Loucy (cell line): ENCODE measurements around the gene SEL1L.

ENCODE experiments used
- H2AFZ ChIP-seq: fragments of 200-600 bp; sonication (generic); 2 replicates; pipeline ENCODE4 v1.6.0; 2016; ENCODE audit warnings: antibody characterized with exemption, mild to moderate bottlenecking, low read length, moderate library complexity
- H3F3A ChIP-seq: fragments of 200-600 bp; 2 replicates; pipeline ENCODE4 v1.6.0; 2016; ENCODE audit warnings: antibody characterized with exemption, low read depth, mild to moderate bottlenecking
- H3K27me3 ChIP-seq: fragments of 200-600 bp; sonication (generic); 2 replicates; pipeline ENCODE4 v1.6.1; 2014; ENCODE audit warnings: low read length, mild to moderate bottlenecking; ENCODE audit not compliant: insufficient read depth, poor library complexity, severe bottlenecking
- H3K36me3 ChIP-seq: fragments of 200-600 bp; sonication (generic); 2 replicates; pipeline ENCODE4 v1.6.1; 2016; ENCODE audit warnings: low read length; ENCODE audit not compliant: insufficient read depth
- H3K4me1 ChIP-seq: fragments of 200-600 bp; sonication (generic); 2 replicates; pipeline ENCODE4 v1.5.1; 2014; ENCODE audit warnings: low read length, mild to moderate bottlenecking; ENCODE audit not compliant: insufficient read depth, poor library complexity, severe bottlenecking
- H3K4me2 ChIP-seq: fragments of 200-600 bp; sonication (generic); 2 replicates; pipeline ENCODE4 v1.6.0; 2014; ENCODE audit warnings: antibody characterized with exemption, low read length, low read depth, mild to moderate bottlenecking; ENCODE audit not compliant: poor library complexity, severe bottlenecking
- H3K4me3 ChIP-seq: fragments of 200-600 bp; sonication (generic); 2 replicates; pipeline ENCODE4 v1.5.1; 2014; ENCODE audit warnings: low read length, mild to moderate bottlenecking, mixed read lengths; ENCODE audit not compliant: poor library complexity, severe bottlenecking
- H3K79me2 ChIP-seq: fragments of 200-600 bp; sonication (generic); 2 replicates; pipeline ENCODE4 v1.6.1; 2014; ENCODE audit warnings: low read length; ENCODE audit not compliant: insufficient read depth
- H3K9ac ChIP-seq: fragments of 200-600 bp; sonication (generic); 2 replicates; pipeline ENCODE4 v1.6.0; 2014; ENCODE audit warnings: mild to moderate bottlenecking, low read depth, low read length, moderate library complexity; ENCODE audit not compliant: poor library complexity, severe bottlenecking
- H3K9me2 ChIP-seq: fragments of 200-600 bp; sonication (generic); replicated peaks from 2 replicates; pipeline ENCODE4 v1.6.1; 2016; ENCODE audit warnings: low read depth, low read length, mixed read lengths
- H3K9me3 ChIP-seq: fragments of 200-600 bp; sonication (generic); 2 replicates; pipeline ENCODE4 v1.6.1; 2014; ENCODE audit warnings: mild to moderate bottlenecking, antibody characterized with exemption, low read length, low read depth; ENCODE audit not compliant: insufficient read depth
- H4K20me1 ChIP-seq: fragments of 200-600 bp; sonication (generic); 2 replicates; pipeline ENCODE4 v1.6.0; 2014; ENCODE audit warnings: antibody characterized with exemption, low read length, mild to moderate bottlenecking; ENCODE audit not compliant: insufficient read depth, poor library complexity, severe bottlenecking
- EZH2phosphoT487 ChIP-seq: fragments of 200-600 bp; IDR thresholded peaks from 2 replicates; pipeline ENCODE4 v1.6.1; 2018; ENCODE audit warnings: antibody characterized with exemption, mild to moderate bottlenecking, moderate library complexity, borderline replicate concordance
- TF ChIP-seq, protein P1 (sequence below): fragments of 200-600 bp; sonication (generic); conservative IDR thresholded peaks from 2 replicates; pipeline ENCODE4 v1.5.1; 2014; ENCODE audit warnings: mild to moderate bottlenecking, antibody characterized with exemption, low read length

Gene SEL1L

DNA sequence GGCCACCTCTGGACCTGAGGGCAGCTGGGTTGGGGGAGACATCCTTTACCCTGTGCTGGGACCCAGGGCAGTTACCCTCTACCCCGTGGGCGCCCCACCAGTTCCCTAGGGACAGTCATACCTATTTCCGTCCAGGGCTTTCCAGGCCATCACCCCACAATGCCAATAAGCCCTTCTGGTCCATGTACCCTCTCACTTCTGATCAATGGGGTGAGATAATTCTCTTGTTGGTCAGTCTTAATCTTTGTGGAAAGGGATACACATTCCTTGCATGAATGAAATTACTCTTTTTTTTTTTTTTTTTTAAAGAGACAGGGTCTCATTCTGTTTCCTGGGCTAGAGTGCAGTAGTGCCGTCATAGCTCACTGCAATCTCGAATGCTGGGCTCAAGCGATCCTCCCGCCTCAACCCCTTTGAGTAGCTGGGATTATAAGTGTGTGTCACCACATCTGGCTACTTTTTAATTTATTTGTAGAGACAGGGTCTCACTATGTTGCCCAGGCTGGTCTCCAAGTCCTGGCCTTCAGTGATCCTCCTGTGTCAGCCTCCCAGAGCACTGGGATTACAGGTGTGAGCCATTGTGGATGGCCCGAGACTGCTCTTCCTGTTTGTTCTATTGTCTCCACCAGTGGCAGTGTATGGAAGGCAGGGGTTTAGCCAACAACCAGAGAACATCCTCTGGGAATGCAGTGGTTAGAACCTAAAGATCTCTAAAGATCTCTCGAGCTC lies 87.2 kb downstream of the SEL1L start:
- Histone ChIP-seq H3K4me1 (no peaks in the 10 kb centered on the region), H4K20me1 (no peaks in the 10 kb centered on the region), H3F3A (no peaks in the 10 kb centered on the region), H3K9me2 (no peaks in the 10 kb centered on the region), H2AFZ (no peak overlapping the region), H3K9me3 (no peaks in the 10 kb centered on the region), H3K27me3 (no peaks in the 10 kb centered on the region), H3K4me3 (no peak overlapping the region), H3K4me2 (no peak overlapping the region), H3K36me3 (no peaks in the 10 kb centered on the region), H3K79me2 (no peaks in the 10 kb centered on the region), H3K9ac (no peak overlapping the region)
- TF ChIP-seq, protein P1, sequence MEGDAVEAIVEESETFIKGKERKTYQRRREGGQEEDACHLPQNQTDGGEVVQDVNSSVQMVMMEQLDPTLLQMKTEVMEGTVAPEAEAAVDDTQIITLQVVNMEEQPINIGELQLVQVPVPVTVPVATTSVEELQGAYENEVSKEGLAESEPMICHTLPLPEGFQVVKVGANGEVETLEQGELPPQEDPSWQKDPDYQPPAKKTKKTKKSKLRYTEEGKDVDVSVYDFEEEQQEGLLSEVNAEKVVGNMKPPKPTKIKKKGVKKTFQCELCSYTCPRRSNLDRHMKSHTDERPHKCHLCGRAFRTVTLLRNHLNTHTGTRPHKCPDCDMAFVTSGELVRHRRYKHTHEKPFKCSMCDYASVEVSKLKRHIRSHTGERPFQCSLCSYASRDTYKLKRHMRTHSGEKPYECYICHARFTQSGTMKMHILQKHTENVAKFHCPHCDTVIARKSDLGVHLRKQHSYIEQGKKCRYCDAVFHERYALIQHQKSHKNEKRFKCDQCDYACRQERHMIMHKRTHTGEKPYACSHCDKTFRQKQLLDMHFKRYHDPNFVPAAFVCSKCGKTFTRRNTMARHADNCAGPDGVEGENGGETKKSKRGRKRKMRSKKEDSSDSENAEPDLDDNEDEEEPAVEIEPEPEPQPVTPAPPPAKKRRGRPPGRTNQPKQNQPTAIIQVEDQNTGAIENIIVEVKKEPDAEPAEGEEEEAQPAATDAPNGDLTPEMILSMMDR: no peak
- TF ChIP-seq EZH2phosphoT487: no peak

DNA sequence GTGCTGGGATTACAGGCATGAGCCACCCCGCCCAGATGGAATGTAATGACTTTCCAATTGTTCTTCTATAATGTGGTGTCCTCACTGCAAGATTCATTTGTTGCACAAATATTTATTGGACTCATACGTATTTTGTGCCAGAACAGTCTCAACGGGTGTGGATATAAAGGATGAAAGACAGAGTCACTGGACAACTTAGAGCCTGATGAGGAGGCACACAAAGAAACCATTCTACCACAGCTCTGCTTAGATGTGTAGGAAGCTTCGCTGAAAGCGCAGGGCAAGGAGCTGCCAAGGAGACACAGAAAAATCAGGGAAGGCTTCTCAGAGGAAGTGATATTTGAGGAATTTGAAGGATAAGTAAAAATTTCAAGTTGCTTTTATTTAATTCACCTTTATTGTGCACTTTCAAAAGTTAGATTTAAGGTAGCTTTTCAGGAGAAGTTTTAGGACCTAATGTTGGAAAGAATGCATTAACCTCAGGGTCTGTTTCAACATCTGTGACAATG lies 92.0 kb downstream of the SEL1L start:
- Histone ChIP-seq H3F3A (no peaks in the 10 kb centered on the region), H3K36me3 (no peaks in the 10 kb centered on the region), H3K9me3 (no peaks in the 10 kb centered on the region), H3K27me3 (peaks cover 29% of the 10 kb centered on the region), H3K4me2 (no peak overlapping the region), H3K79me2 (no peaks in the 10 kb centered on the region), H3K4me1 (no peaks in the 10 kb centered on the region), H3K9me2 (no peaks in the 10 kb centered on the region), H3K9ac (no peak overlapping the region), H4K20me1 (no peaks in the 10 kb centered on the region), H3K4me3 (no peak overlapping the region), H2AFZ (no peak overlapping the region)
- TF ChIP-seq, protein P1: no peak
- TF ChIP-seq EZH2phosphoT487: no peak

DNA sequence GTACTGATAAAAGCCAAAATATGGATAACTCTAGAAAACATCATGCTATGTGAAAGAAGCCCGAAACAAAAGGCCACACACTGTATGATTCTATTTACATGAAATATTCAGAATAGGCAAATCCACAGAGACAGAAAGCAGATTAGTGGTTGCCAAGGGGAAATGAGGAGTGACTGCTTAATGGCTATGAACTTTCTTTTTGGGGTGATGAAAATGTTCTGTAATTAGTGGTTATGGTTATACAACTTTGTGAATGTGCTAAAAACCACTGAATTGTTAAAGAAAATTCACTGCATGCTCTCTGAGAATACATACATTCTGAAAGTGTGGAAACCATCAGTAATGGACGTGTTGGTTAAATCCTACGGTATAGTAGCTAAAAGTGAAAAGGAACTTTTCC lies 93.6 kb downstream of the SEL1L start:
- Histone ChIP-seq H4K20me1 (no peaks in the 10 kb centered on the region), H3K27me3 (peaks cover 44% of the 10 kb centered on the region), H3F3A (no peaks in the 10 kb centered on the region), H3K9me2 (no peaks in the 10 kb centered on the region), H3K9ac (no peak overlapping the region), H2AFZ (no peak overlapping the region), H3K9me3 (no peaks in the 10 kb centered on the region), H3K4me2 (no peak overlapping the region), H3K36me3 (no peaks in the 10 kb centered on the region), H3K4me1 (peaks cover 3% of the 10 kb centered on the region), H3K79me2 (no peaks in the 10 kb centered on the region), H3K4me3 (no peak overlapping the region)
- TF ChIP-seq, protein P1: no peak
- TF ChIP-seq EZH2phosphoT487: no peak
